Activated CD4-positive, alpha-beta T cell treated with anti-CD3 and anti-CD28 coated beads for 24 hours (primary cell): Measurements from ENCODE around the gene ZDHHC13.

Experiments used
- DNase-seq, 2 donors: peaks; one replicate each; pipeline ENCODE4 v3.0.0-alpha.2; 2020; ENCODE audit warnings: low read depth in 2 of 2

The ZDHHC13 gene

GRCh38 chr11:19164881-19165280 is 47.9 kb downstream of the ZDHHC13 start:
- DNase-seq = no peak

- DNase-seq = no peak
Measured at GRCh38 chr11:19168090-19168489, 51.1 kb downstream of the ZDHHC13 start.

- no peak for DNase-seq
Measured at GRCh38 chr11:19173004-19173689, 56.2 kb downstream of the ZDHHC13 start.

GRCh38 chr11:19173964-19174638 is 57.1 kb downstream of the ZDHHC13 start:
- no peak for DNase-seq

GRCh38 chr11:19176629-19177186 is 59.7 kb downstream of the ZDHHC13 start:
- DNase-seq = no peak

- DNase-seq = no peak
Measured at GRCh38 chr11:19181531-19182261, 64.7 kb downstream of the ZDHHC13 start.

GRCh38 chr11:19183646-19184045 is 66.7 kb downstream of the ZDHHC13 start:
- DNase-seq = no peak

GRCh38 chr11:19185036-19185435 is 68.1 kb downstream of the ZDHHC13 start:
- no peak for DNase-seq

GRCh38 chr11:19185516-19186052 is 68.6 kb downstream of the ZDHHC13 start:
- DNase-seq = no peak

- DNase-seq = no peak
Measured at GRCh38 chr11:19187114-19187832, 70.3 kb downstream of the ZDHHC13 start.

- no peak for DNase-seq
Measured at GRCh38 chr11:19187833-19188258, 70.9 kb downstream of the ZDHHC13 start.

- DNase-seq = no peak
Measured at GRCh38 chr11:19191530-19192169, 74.7 kb downstream of the ZDHHC13 start.

- no peak for DNase-seq
Measured at GRCh38 chr11:19193916-19194315, 76.9 kb downstream of the ZDHHC13 start.

GRCh38 chr11:19194620-19195308 is 77.8 kb downstream of the ZDHHC13 start:
- DNase-seq = no peak

GRCh38 chr11:19196432-19196831 is 79.5 kb downstream of the ZDHHC13 start:
- DNase-seq = no peak

GRCh38 chr11:19199048-19199447 is 82.1 kb downstream of the ZDHHC13 start:
- no peak for DNase-seq

GRCh38 chr11:19199771-19200170 is 82.8 kb downstream of the ZDHHC13 start:
- DNase-seq = no peak

GRCh38 chr11:19200410-19201201 is 83.6 kb downstream of the ZDHHC13 start:
- no peak for DNase-seq

GRCh38 chr11:19201737-19202605 is 85.0 kb downstream of the ZDHHC13 start, which contains the start of gene CSRP3:
Gene CSRP3 (minus strand): TSS chr11:19201983. CDS start chr11:19192448, 9,535 bp downstream.
- DNase-seq = no peak
